Measurements from ENCODE around the gene MRPS18B. TPM values are rescaled to one million over a fixed set of nuclear protein-coding genes. Genes with fewer than 3 reads are reported as not detected.
A peak's percentile ranks its signal among the peaks of the same experiment; 100 is the strongest.

MRPS18B gene
- total RNA-seq, 1 donor from 2014 or later, result 36.6 TPM

- Mint-ChIP-seq H3K4me3 (ENCODE audit: unreplicated experiment) (no peak overlapping the region), H3K4me1 (ENCODE audit: unreplicated experiment) (peaks cover 6% of the 10 kb centered on the region), H3K27ac (ENCODE audit: unreplicated experiment) (no peak overlapping the region), H3K36me3 (ENCODE audit: unreplicated experiment) (peaks cover 42% of the 10 kb centered on the region), H3K9me3 (ENCODE audit: unreplicated experiment) (no peaks in the 10 kb centered on the region), H3K27me3 (ENCODE audit: unreplicated experiment) (no peaks in the 10 kb centered on the region)
- TF ChIP-seq CTCF (IDR thresholded peaks at IDR 0.05), result no peak
- no peak for DNase-seq (ENCODE audit: extremely low spot score, unreplicated experiment)
Measured at GRCh38 chr6:30601815-30602641, 15.6 kb upstream of the MRPS18B start.

GRCh38 chr6:30603961-30604360 lies 13.7 kb upstream of the MRPS18B start:
- Mint-ChIP-seq H3K4me3 (ENCODE audit: unreplicated experiment) (no peak overlapping the region), H3K4me1 (ENCODE audit: unreplicated experiment) (peaks cover 4% of the 10 kb centered on the region), H3K27me3 (ENCODE audit: unreplicated experiment) (no peaks in the 10 kb centered on the region), H3K27ac (ENCODE audit: unreplicated experiment) (peak overlapping the region; percentile 63), H3K9me3 (ENCODE audit: unreplicated experiment) (no peaks in the 10 kb centered on the region), H3K36me3 (ENCODE audit: unreplicated experiment) (peaks cover 57% of the 10 kb centered on the region)
- DNase-seq (ENCODE audit: extremely low spot score, unreplicated experiment), result no peak
- TF ChIP-seq CTCF (IDR thresholded peaks at IDR 0.05), result no peak

- no peak for TF ChIP-seq CTCF (IDR thresholded peaks at IDR 0.05)
- DNase-seq (ENCODE audit: extremely low spot score, unreplicated experiment), result no peak
- Mint-ChIP-seq H3K27me3 (ENCODE audit: unreplicated experiment) (no peaks in the 10 kb centered on the region), H3K36me3 (ENCODE audit: unreplicated experiment) (peaks cover 48% of the 10 kb centered on the region), H3K4me1 (ENCODE audit: unreplicated experiment) (peaks cover 35% of the 10 kb centered on the region), H3K27ac (ENCODE audit: unreplicated experiment) (peak overlapping the region; percentile 64), H3K4me3 (ENCODE audit: unreplicated experiment) (no peak overlapping the region), H3K9me3 (ENCODE audit: unreplicated experiment) (no peaks in the 10 kb centered on the region)
Measured at GRCh38 chr6:30610065-30610464, 7.6 kb upstream of the MRPS18B start.

- DNase-seq (ENCODE audit: extremely low spot score, unreplicated experiment), result no peak
- Mint-ChIP-seq H3K4me1 (ENCODE audit: unreplicated experiment) (peaks cover 35% of the 10 kb centered on the region), H3K36me3 (ENCODE audit: unreplicated experiment) (peaks cover 47% of the 10 kb centered on the region), H3K27ac (ENCODE audit: unreplicated experiment) (peak overlapping the region; percentile 55), H3K4me3 (ENCODE audit: unreplicated experiment) (no peak overlapping the region), H3K27me3 (ENCODE audit: unreplicated experiment) (no peaks in the 10 kb centered on the region), H3K9me3 (ENCODE audit: unreplicated experiment) (no peaks in the 10 kb centered on the region)
- TF ChIP-seq CTCF (IDR thresholded peaks at IDR 0.05), result no peak
Measured at GRCh38 chr6:30611150-30611855, 6.3 kb upstream of the MRPS18B start.

GRCh38 chr6:30611856-30612194 lies 5.8 kb upstream of the MRPS18B start:
- TF ChIP-seq CTCF (IDR thresholded peaks at IDR 0.05), result no peak
- peak overlapping the region; percentile 43 for H3K27ac Mint-ChIP-seq (ENCODE audit: unreplicated experiment)
- H3K4me3 Mint-ChIP-seq (ENCODE audit: unreplicated experiment), result no peak overlapping the region
- H3K27me3 Mint-ChIP-seq (ENCODE audit: unreplicated experiment), result no peaks in the 10 kb centered on the region
- no peak for DNase-seq (ENCODE audit: extremely low spot score, unreplicated experiment)
- peaks cover 35% of the 10 kb centered on the region for H3K4me1 Mint-ChIP-seq (ENCODE audit: unreplicated experiment)
- no peaks in the 10 kb centered on the region for H3K9me3 Mint-ChIP-seq (ENCODE audit: unreplicated experiment)
- H3K36me3 Mint-ChIP-seq (ENCODE audit: unreplicated experiment), result peaks cover 47% of the 10 kb centered on the region

All from osteocyte (in vitro differentiated cells).